GM18505 (cell line): ENCODE measurements around the gene VAV3.

Experiments
- ATAC-seq: cut with Tn5 transposase; IDR thresholded peaks from one replicate; pipeline ENCODE4 v1.9.1; 2021; ENCODE audit not compliant: unreplicated experiment
- POLR2A ChIP-seq: IDR thresholded peaks from 4 replicates; pipeline ENCODE4 v1.6.1; 2011; ENCODE audit warnings: borderline replicate concordance; ENCODE audit not compliant: insufficient read depth, insufficient read length; ENCODE audit errors: extremely low read depth

VAV3 gene

GRCh38 chr1:107647012-107647411 is 318.0 kb downstream of the VAV3 start:
- ATAC-seq, result no peak
- no peak for TF ChIP-seq POLR2A

- ATAC-seq, result no peak
- no peak for TF ChIP-seq POLR2A
Observed at GRCh38 chr1:107643766-107644165, 321.2 kb downstream of the VAV3 start.

- ATAC-seq, result no peak
- no peak for TF ChIP-seq POLR2A
Observed at GRCh38 chr1:107640207-107640606, 324.8 kb downstream of the VAV3 start.

GRCh38 chr1:107637101-107637500 is 327.9 kb downstream of the VAV3 start:
- no peak for TF ChIP-seq POLR2A
- ATAC-seq, result no peak

GRCh38 chr1:107633596-107633995 is 331.4 kb downstream of the VAV3 start:
- TF ChIP-seq POLR2A, result no peak

GRCh38 chr1:107626073-107626796 is 338.7 kb downstream of the VAV3 start:
- no peak for TF ChIP-seq POLR2A
- no peak for ATAC-seq

More at GRCh38 chr1:107633596-107633995, 331.4 kb downstream of the VAV3 start:
- ATAC-seq, result no peak

- ATAC-seq, result no peak
- TF ChIP-seq POLR2A, result no peak
Observed at GRCh38 chr1:107625405-107626029, 339.5 kb downstream of the VAV3 start.

- TF ChIP-seq POLR2A, result no peak
- no peak for ATAC-seq
Observed at GRCh38 chr1:107623431-107623830, 341.5 kb downstream of the VAV3 start.

- no peak for TF ChIP-seq POLR2A
- no peak for ATAC-seq
Observed at GRCh38 chr1:107622966-107623365, 342.0 kb downstream of the VAV3 start.

GRCh38 chr1:107622535-107622934 is 342.4 kb downstream of the VAV3 start:
- ATAC-seq, result no peak
- no peak for TF ChIP-seq POLR2A

GRCh38 chr1:107620753-107621152 is 344.2 kb downstream of the VAV3 start:
- ATAC-seq, result no peak
- no peak for TF ChIP-seq POLR2A

- no peak for TF ChIP-seq POLR2A
- no peak for ATAC-seq
Observed at GRCh38 chr1:107618539-107618938, 346.4 kb downstream of the VAV3 start.

GRCh38 chr1:107617921-107618320 is 347.1 kb downstream of the VAV3 start:
- TF ChIP-seq POLR2A, result no peak
- no peak for ATAC-seq

GRCh38 chr1:107617456-107617855 is 347.5 kb downstream of the VAV3 start:
- ATAC-seq, result no peak
- TF ChIP-seq POLR2A, result no peak
